Measurements from ENCODE around the gene CSRP2.

CSRP2 gene

DNA sequence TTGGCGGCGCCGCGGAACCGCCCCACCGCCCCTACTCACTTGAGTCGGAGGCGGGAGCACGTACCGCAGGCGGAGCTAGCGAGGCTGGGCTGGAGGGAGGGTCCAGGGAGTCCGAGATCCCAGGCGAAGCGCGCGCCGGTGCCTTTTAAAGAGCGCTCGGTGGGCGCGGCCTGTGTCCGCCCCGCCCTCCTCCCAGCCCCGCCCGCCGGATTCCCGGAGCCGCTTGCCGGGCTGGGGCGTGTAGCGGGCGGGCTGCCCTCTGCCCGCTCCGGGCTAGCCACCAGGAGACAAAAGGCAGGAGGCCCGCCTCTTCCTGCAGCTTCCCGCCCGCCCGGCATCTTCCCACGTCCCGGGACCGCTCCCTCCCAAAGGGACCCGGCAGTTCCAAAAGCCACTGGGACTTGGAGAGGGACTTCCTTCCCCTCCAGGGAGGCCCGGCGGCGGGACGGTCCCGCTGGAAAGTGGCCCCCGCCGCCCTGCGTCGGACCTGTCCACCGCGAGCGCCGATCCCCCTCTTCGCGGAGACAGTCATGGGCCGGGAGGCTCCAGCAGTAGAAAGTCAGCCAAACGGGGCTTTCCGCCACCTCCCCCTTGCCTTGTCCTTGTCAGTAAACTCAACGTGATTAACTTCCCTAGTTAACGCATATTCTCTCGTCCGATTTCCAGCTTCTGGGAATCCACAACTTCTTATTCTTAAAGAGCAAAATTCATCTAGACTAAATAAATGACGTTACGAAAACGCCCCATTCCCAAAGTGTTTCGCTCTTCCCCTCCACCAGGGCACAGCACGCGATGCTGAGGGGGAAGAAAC lies at the start of gene CSRP2:
Gene CSRP2, minus strand, starts transcription at position 121 of the 811 bp plus-strand sequence. CDS start 12,759 bp downstream, outside the sequence.
- TF ChIP-seq CTCF (IDR thresholded peaks at IDR 0.05) = no peak

GRCh38 chr12:76927170-76927784 lies 48.5 kb upstream of the CSRP2 start:
- TF ChIP-seq CTCF (IDR thresholded peaks at IDR 0.05) = peak; percentile 73

- no peak for TF ChIP-seq CTCF (IDR thresholded peaks at IDR 0.05)
Measured at GRCh38 chr12:76925135-76925534, 46.3 kb upstream of the CSRP2 start.

- TF ChIP-seq CTCF (IDR thresholded peaks at IDR 0.05) = no peak
Measured at GRCh38 chr12:76922866-76923265, 44.0 kb upstream of the CSRP2 start.

DNA sequence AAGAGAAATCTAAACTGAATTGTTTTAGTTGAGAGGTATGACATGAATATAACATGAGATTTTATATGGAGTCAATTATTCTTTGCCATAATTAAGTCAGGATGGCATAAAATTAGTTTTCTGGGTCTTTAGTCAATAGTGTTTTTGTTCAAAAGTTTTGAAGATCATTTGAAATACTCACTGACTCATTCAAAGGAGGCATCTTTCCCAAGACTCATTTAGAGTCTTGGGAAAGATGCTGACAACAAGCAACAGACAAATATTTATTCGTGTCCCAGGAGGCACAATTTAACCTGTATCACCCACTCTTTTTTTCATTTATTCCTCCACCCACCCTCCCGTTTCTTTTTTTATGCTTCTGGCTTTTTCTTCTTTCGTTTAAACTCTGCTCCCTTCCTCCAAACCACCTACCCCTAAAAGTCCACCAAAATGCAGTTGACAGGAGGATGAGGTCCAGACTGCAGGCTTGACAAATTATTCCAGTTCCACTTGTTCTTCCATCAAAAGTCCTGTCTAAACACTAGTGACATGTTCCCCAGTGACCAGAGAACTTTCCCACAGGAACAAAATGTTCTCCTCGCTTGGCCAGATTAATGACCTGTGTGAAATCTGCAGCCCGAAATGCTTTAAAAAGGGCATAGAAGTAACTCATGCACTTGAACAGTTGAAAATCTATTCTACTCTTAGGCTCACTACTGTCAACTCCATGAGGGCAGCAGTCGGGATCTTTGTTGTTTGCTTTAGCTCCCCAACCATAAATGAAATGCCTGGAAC lies 43.3 kb upstream of the CSRP2 start:
- no peak for TF ChIP-seq CTCF (IDR thresholded peaks at IDR 0.05)

DNA sequence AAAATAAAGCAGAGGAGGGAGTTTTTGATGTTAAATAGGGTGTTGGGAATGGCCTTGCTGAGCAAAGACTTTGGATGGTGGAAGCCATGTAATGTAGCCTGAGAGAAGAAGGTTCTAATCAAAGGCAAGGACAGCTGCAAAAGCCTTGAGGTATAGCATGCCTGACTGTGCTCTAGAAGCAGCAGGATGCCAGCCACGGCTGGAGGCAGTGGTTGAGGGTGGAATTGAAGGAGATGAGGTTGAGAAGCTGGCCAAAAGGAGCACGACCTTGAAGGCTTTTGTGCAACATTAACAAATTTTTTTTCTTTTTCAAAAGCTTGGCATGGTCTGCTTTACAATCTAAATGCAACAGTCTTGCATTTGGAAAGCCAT lies 42.3 kb upstream of the CSRP2 start:
- no peak for TF ChIP-seq CTCF (IDR thresholded peaks at IDR 0.05)

GRCh38 chr12:76920172-76921099 lies 41.6 kb upstream of the CSRP2 start:
- TF ChIP-seq CTCF (IDR thresholded peaks at IDR 0.05) = no peak
